SH-SY5Y (cell line): ENCODE measurements around the gene KAT6B.

Experiments
- GATA2 ChIP-seq: IDR thresholded peaks from 2 replicates; pipeline ENCODE4 v1.6.1; 2011; ENCODE audit warnings: mild to moderate bottlenecking, low read depth, low read length
- GATA3 ChIP-seq: IDR thresholded peaks from 2 replicates; pipeline ENCODE4 v1.6.1; 2011; ENCODE audit warnings: low read depth, mild to moderate bottlenecking, low read length, moderate library complexity

- TF ChIP-seq GATA2, result no peak
- TF ChIP-seq GATA3, result no peak
These were observed 102.4 kb downstream of the KAT6B start for GRCh38 chr10:74928742-74929191.
